ENCODE results near the gene SYT2.
"Not testable (repeated sequence)": the region's sequence is repeated elsewhere in the genome, so short reads cannot be mapped to it uniquely, and the experiment has no call there.

SYT2 gene

GRCh38 chr1:202588503-202589189, 121.6 kb downstream of the SYT2 start:
- no peak for DNase-seq

- no peak for DNase-seq
These were observed 122.3 kb downstream of the SYT2 start for GRCh38 chr1:202587859-202588485.

GRCh38 chr1:202586871-202587270, 123.4 kb downstream of the SYT2 start:
- no peak for DNase-seq

GRCh38 chr1:202586018-202586821, 124.0 kb downstream of the SYT2 start:
- no peak for DNase-seq

GRCh38 chr1:202585590-202585933, 124.7 kb downstream of the SYT2 start:
- no peak for DNase-seq

- DNase-seq: no peak
These were observed 125.3 kb downstream of the SYT2 start for GRCh38 chr1:202584707-202585589.

- not testable (repeated sequence) for DNase-seq
These were observed 127.9 kb downstream of the SYT2 start for GRCh38 chr1:202582350-202582749.

GRCh38 chr1:202580619-202581018, 129.6 kb downstream of the SYT2 start:
- no peak for DNase-seq

- DNase-seq: no peak
These were observed 130.4 kb downstream of the SYT2 start for GRCh38 chr1:202579806-202580205.

- no peak for DNase-seq
These were observed 131.7 kb downstream of the SYT2 start for GRCh38 chr1:202578565-202578964.

- no peak for DNase-seq
These were observed 132.2 kb downstream of the SYT2 start for GRCh38 chr1:202578001-202578504.

GRCh38 chr1:202577381-202577780, 132.9 kb downstream of the SYT2 start:
- DNase-seq: no peak

GRCh38 chr1:202576816-202577215, 133.4 kb downstream of the SYT2 start:
- DNase-seq: no peak

- DNase-seq: no peak
These were observed 134.2 kb downstream of the SYT2 start for GRCh38 chr1:202575918-202576653.

GRCh38 chr1:202572867-202573266, 137.4 kb downstream of the SYT2 start:
- DNase-seq: no peak

GRCh38 chr1:202571719-202572339, 138.4 kb downstream of the SYT2 start:
- DNase-seq: peak; percentile 9

- DNase-seq: no peak
These were observed 140.6 kb downstream of the SYT2 start for GRCh38 chr1:202569393-202570322.

- no peak for DNase-seq
These were observed 141.4 kb downstream of the SYT2 start for GRCh38 chr1:202568826-202569225.

- DNase-seq: no peak
These were observed 141.8 kb downstream of the SYT2 start for GRCh38 chr1:202568410-202568809.

- no peak for DNase-seq
These were observed 142.5 kb downstream of the SYT2 start for GRCh38 chr1:202567738-202568137.
